Measurements from ENCODE around the gene DCAF6.

DCAF6 gene

DNA sequence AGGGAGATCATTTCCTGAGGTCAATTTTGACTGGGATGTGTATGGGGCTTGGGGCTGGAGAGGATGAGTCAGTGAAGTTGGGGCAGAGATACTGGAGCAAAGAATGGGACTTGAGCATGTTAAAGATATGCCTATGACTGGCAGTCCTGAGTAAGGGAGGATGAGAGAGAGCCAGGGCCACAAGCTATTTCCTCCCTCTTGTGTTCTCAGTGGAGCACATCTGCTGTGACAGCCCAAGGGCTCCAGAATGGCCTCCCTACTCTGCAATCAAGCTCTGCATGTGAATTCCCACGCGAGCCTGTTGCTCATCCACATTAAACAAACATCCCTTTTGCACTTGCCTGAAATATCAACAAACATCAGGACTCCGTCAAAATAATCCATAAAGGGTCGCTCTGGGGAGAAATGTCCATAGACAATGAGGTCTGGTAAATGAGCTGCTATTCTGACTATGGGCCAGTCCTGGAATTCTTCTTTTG lies 31.8 kb upstream of the DCAF6 start:
- Histone ChIP-seq H3K9ac (ENCODE audit: insufficient read length, low read depth) (peak overlapping the region; percentile 46), H3K9me3 (ENCODE audit: insufficient read depth, low read length) (peaks cover 12% of the 10 kb centered on the region), H3K4me1 (ENCODE audit: insufficient read depth, insufficient read length) (no peaks in the 10 kb centered on the region), H3K27me3 (ENCODE audit: insufficient read depth, insufficient read length) (no peaks in the 10 kb centered on the region), H3K4me3 (ENCODE audit: insufficient read length, low read depth) (no peak overlapping the region), H3K36me3 (ENCODE audit: insufficient read depth, insufficient read length, low read length) (no peaks in the 10 kb centered on the region)
- peak; percentile 15 for DNase-seq (ENCODE audit: low read depth, low spot score)
- TF ChIP-seq ZNF274 (IDR thresholded peaks at IDR 0.05; ENCODE audit: low read depth, low read length) (no peak), SUZ12 (IDR thresholded peaks at IDR 0.05; ENCODE audit: extremely low read depth, insufficient read depth, insufficient read length) (no peak), YY1 (IDR thresholded peaks at IDR 0.05; ENCODE audit: insufficient read depth, insufficient read length) (no peak)

DNA sequence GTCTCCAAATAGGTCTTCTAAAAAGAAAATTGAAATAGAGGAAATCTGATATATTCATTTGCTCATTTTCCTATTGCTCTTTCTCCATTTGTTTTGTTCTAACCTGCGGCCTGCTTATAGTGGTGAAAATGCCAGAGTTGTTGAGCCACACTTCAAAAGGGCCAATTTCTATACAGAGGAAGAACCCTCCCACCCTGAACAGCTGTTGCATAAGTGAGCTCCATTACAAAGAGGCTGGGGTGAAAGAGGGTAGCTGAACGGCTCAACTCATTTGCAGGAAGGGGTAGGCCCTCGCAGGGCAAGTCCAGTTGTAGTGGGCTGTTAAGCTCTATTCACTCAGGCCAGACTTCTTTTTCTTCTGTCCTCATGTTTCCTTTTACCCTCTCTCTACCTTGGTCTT lies 31.3 kb upstream of the DCAF6 start:
- no peak overlapping the region for H3K9ac ChIP-seq (ENCODE audit: insufficient read length, low read depth)
- H3K4me1 ChIP-seq (ENCODE audit: insufficient read depth, insufficient read length) = no peaks in the 10 kb centered on the region
- no peak for TF ChIP-seq ZNF274 (IDR thresholded peaks at IDR 0.05; ENCODE audit: low read depth, low read length)
- no peak for TF ChIP-seq SUZ12 (IDR thresholded peaks at IDR 0.05; ENCODE audit: extremely low read depth, insufficient read depth, insufficient read length)
- no peak for TF ChIP-seq YY1 (IDR thresholded peaks at IDR 0.05; ENCODE audit: insufficient read depth, insufficient read length)
- H3K27me3 ChIP-seq (ENCODE audit: insufficient read depth, insufficient read length) = no peaks in the 10 kb centered on the region
- H3K9me3 ChIP-seq (ENCODE audit: insufficient read depth, low read length) = peaks cover 17% of the 10 kb centered on the region
- peak; percentile 58 for DNase-seq (ENCODE audit: low read depth, low spot score)
- no peak overlapping the region for H3K4me3 ChIP-seq (ENCODE audit: insufficient read length, low read depth)
- H3K36me3 ChIP-seq (ENCODE audit: insufficient read depth, insufficient read length, low read length) = no peaks in the 10 kb centered on the region

DNA sequence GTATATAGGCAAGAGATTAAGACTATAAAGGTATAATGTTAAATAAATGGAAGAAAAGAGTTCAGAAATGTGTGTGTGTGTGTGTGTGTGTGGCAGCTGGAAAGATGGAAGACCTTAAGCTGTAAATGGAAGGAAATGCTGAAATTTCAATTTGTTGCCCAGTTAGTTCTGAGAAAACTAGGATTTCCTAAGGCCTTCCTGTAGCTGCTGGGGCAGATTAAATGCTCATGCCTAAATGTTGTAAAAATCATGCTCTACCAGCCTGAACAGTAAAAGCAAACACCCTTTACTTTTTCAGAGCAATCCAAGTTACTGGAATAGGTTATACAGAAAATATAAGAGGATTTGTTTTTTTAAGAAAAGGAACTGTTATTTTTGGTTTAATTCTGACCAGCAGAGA lies 30.8 kb upstream of the DCAF6 start:
- no peak for DNase-seq (ENCODE audit: low read depth, low spot score)
- Histone ChIP-seq H3K4me1 (ENCODE audit: insufficient read depth, insufficient read length) (no peaks in the 10 kb centered on the region), H3K4me3 (ENCODE audit: insufficient read length, low read depth) (no peak overlapping the region), H3K36me3 (ENCODE audit: insufficient read depth, insufficient read length, low read length) (no peaks in the 10 kb centered on the region), H3K9me3 (ENCODE audit: insufficient read depth, low read length) (peaks cover 21% of the 10 kb centered on the region), H3K27me3 (ENCODE audit: insufficient read depth, insufficient read length) (no peaks in the 10 kb centered on the region), H3K9ac (ENCODE audit: insufficient read length, low read depth) (no peak overlapping the region)
- TF ChIP-seq ZNF274 (IDR thresholded peaks at IDR 0.05; ENCODE audit: low read depth, low read length) (no peak), SUZ12 (IDR thresholded peaks at IDR 0.05; ENCODE audit: extremely low read depth, insufficient read depth, insufficient read length) (no peak), YY1 (IDR thresholded peaks at IDR 0.05; ENCODE audit: insufficient read depth, insufficient read length) (no peak)

DNA sequence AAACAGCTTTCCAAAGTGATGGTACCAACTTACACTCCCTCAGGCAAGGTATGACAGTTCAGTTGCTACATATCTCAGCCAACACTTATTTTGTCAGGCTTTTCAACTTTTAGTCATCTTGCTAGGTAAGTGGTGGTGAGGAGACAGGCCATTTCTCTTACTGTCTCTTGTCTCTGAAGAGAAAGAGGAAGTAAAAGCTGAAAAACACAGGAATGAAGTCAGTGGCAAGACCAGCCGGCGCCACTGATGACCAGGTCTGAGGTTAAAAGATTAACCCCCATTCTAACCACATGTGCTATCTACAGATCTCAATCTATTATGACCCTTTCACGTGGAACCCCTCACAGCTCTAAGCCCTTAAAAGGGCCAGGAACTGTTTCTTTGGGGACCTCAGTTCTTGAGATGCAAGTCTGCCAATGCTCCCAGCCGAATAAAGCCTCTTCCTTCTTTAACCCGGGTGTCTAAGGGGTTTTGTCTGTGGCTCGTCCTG lies 26.7 kb upstream of the DCAF6 start:
- no peak for DNase-seq (ENCODE audit: low read depth, low spot score)
- Histone ChIP-seq H3K4me1 (ENCODE audit: insufficient read depth, insufficient read length) (no peaks in the 10 kb centered on the region), H3K4me3 (ENCODE audit: insufficient read length, low read depth) (no peak overlapping the region), H3K9me3 (ENCODE audit: insufficient read depth, low read length) (peaks cover 26% of the 10 kb centered on the region), H3K36me3 (ENCODE audit: insufficient read depth, insufficient read length, low read length) (no peaks in the 10 kb centered on the region), H3K9ac (ENCODE audit: insufficient read length, low read depth) (no peak overlapping the region), H3K27me3 (ENCODE audit: insufficient read depth, insufficient read length) (no peaks in the 10 kb centered on the region)
- TF ChIP-seq ZNF274 (IDR thresholded peaks at IDR 0.05; ENCODE audit: low read depth, low read length) (no peak), YY1 (IDR thresholded peaks at IDR 0.05; ENCODE audit: insufficient read depth, insufficient read length) (no peak), SUZ12 (IDR thresholded peaks at IDR 0.05; ENCODE audit: extremely low read depth, insufficient read depth, insufficient read length) (no peak)

DNA sequence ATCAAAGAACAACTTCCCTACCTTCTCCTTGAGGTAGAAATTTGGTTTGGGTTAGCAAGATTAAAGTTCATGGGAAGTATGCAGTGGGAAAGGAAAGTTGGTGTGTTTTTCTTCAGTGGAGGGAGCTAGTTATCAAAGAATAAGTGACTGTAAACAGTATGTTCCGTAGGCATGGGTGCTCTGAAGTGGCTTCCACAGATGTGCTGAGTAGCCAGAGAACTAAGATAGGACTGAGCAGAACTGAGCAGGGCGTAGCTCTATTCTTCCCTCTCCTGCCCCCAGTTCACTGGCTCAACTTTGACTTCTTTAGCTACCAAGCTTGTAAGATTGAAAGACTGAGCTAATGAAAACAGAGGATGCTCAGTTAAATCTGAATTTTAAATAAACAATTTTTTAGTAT lies 26.0 kb upstream of the DCAF6 start:
- Histone ChIP-seq H3K27me3 (ENCODE audit: insufficient read depth, insufficient read length) (no peaks in the 10 kb centered on the region), H3K9ac (ENCODE audit: insufficient read length, low read depth) (no peak overlapping the region), H3K9me3 (ENCODE audit: insufficient read depth, low read length) (peaks cover 26% of the 10 kb centered on the region), H3K36me3 (ENCODE audit: insufficient read depth, insufficient read length, low read length) (no peaks in the 10 kb centered on the region), H3K4me1 (ENCODE audit: insufficient read depth, insufficient read length) (no peaks in the 10 kb centered on the region), H3K4me3 (ENCODE audit: insufficient read length, low read depth) (no peak overlapping the region)
- TF ChIP-seq YY1 (IDR thresholded peaks at IDR 0.05; ENCODE audit: insufficient read depth, insufficient read length) (no peak), ZNF274 (IDR thresholded peaks at IDR 0.05; ENCODE audit: low read depth, low read length) (no peak), SUZ12 (IDR thresholded peaks at IDR 0.05; ENCODE audit: extremely low read depth, insufficient read depth, insufficient read length) (no peak)
- DNase-seq (ENCODE audit: low read depth, low spot score) = no peak

DNA sequence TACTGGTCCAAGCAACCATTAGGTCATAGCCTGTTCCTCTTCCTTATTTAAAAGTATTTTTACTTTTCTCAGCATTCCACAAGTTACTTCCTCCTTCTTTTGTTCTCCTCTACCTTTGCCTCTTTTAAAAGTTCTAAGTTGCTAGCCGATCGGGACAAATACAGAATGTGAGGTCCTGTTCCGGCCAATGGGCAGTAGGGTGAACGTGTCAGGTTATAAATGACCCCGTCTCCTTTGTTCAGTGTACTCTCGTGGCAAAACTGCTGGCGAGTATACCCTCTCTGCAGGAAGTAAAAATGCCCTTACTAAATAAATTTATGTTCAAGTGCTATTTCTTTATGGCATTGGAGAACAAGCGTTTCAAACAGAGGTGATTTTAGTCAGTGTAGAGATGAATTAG lies 25.1 kb upstream of the DCAF6 start:
- H3K9me3 ChIP-seq (ENCODE audit: insufficient read depth, low read length) = peaks cover 26% of the 10 kb centered on the region
- H3K36me3 ChIP-seq (ENCODE audit: insufficient read depth, insufficient read length, low read length) = no peaks in the 10 kb centered on the region
- H3K4me1 ChIP-seq (ENCODE audit: insufficient read depth, insufficient read length) = no peaks in the 10 kb centered on the region
- no peak for DNase-seq (ENCODE audit: low read depth, low spot score)
- no peak overlapping the region for H3K9ac ChIP-seq (ENCODE audit: insufficient read length, low read depth)
- TF ChIP-seq ZNF274 (IDR thresholded peaks at IDR 0.05; ENCODE audit: low read depth, low read length) = no peak
- no peak for TF ChIP-seq YY1 (IDR thresholded peaks at IDR 0.05; ENCODE audit: insufficient read depth, insufficient read length)
- no peak for TF ChIP-seq SUZ12 (IDR thresholded peaks at IDR 0.05; ENCODE audit: extremely low read depth, insufficient read depth, insufficient read length)
- H3K4me3 ChIP-seq (ENCODE audit: insufficient read length, low read depth) = no peak overlapping the region
- H3K27me3 ChIP-seq (ENCODE audit: insufficient read depth, insufficient read length) = no peaks in the 10 kb centered on the region

DNA sequence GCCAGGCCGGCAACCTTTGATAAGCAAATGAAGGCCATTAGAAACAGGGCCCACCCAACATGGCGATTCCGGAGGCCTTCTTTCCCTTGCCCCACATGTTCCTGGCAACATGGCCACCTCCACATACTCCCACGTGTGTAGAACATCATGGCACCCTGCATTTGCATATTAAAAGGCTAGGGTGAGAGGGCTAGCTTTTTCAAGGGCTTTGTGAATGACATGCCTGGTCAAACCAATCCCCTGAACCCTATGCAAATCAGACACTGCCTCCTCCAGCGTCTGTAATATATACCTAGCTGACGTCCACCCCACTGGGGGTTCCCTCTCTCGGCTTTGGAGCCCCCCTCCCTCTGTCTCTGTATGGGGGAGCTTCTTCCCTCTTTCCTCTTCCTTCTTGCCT lies 24.2 kb upstream of the DCAF6 start:
- TF ChIP-seq SUZ12 (IDR thresholded peaks at IDR 0.05; ENCODE audit: extremely low read depth, insufficient read depth, insufficient read length) = no peak
- no peak for TF ChIP-seq ZNF274 (IDR thresholded peaks at IDR 0.05; ENCODE audit: low read depth, low read length)
- no peak for TF ChIP-seq YY1 (IDR thresholded peaks at IDR 0.05; ENCODE audit: insufficient read depth, insufficient read length)
- Histone ChIP-seq H3K4me3 (ENCODE audit: insufficient read length, low read depth) (no peak overlapping the region), H3K9me3 (ENCODE audit: insufficient read depth, low read length) (peaks cover 26% of the 10 kb centered on the region), H3K4me1 (ENCODE audit: insufficient read depth, insufficient read length) (no peaks in the 10 kb centered on the region), H3K9ac (ENCODE audit: insufficient read length, low read depth) (no peak overlapping the region), H3K36me3 (ENCODE audit: insufficient read depth, insufficient read length, low read length) (peaks cover 5% of the 10 kb centered on the region), H3K27me3 (ENCODE audit: insufficient read depth, insufficient read length) (no peaks in the 10 kb centered on the region)
- DNase-seq (ENCODE audit: low read depth, low spot score) = peak; percentile 20
